KOPT-K1 (cell line): ENCODE results near the gene DHX40.
"Not testable (repeated sequence)": the region's sequence is repeated elsewhere in the genome, so short reads cannot be mapped to it uniquely, and the experiment has no call there.

Source experiments
- H3K27ac ChIP-seq: fragments of 200-600 bp; sonication (generic); 2 replicates; pipeline ENCODE4 v1.5.1; 2016; ENCODE audit warnings: antibody characterized with exemption, mild to moderate bottlenecking, low read depth, low read length; ENCODE audit not compliant: poor library complexity, severe bottlenecking
- H3K36me3 ChIP-seq: fragments of 200-600 bp; sonication (generic); 2 replicates; pipeline ENCODE4 v1.5.1; 2017; ENCODE audit warnings: antibody characterized with exemption, mild to moderate bottlenecking, low read length, moderate library complexity; ENCODE audit not compliant: insufficient read depth
- H3K9me3 ChIP-seq: fragments of 200-600 bp; sonication (generic); 2 replicates; pipeline ENCODE4 v1.5.1; 2017; ENCODE audit warnings: antibody characterized with exemption, low read length, mild to moderate bottlenecking; ENCODE audit not compliant: insufficient read depth, poor library complexity, severe bottlenecking

DHX40 gene

GRCh38 chr17:59542960-59543635 is 22.3 kb upstream of the DHX40 start:
- Histone ChIP-seq H3K27ac (no peak overlapping the region), H3K9me3 (no peaks in the 10 kb centered on the region), H3K36me3 (no peaks in the 10 kb centered on the region)

GRCh38 chr17:59545942-59546341 is 19.5 kb upstream of the DHX40 start:
- Histone ChIP-seq H3K36me3 (no peaks in the 10 kb centered on the region), H3K27ac (no peak overlapping the region), H3K9me3 (no peaks in the 10 kb centered on the region)

- H3K27ac ChIP-seq: no peak overlapping the region
- no peaks in the 10 kb centered on the region for H3K9me3 ChIP-seq
- H3K36me3 ChIP-seq: no peaks in the 10 kb centered on the region
These were observed 18.1 kb upstream of the DHX40 start for GRCh38 chr17:59547131-59547915.

GRCh38 chr17:59548985-59549384 is 16.4 kb upstream of the DHX40 start:
- H3K9me3 ChIP-seq, H3K36me3 ChIP-seq: not testable (repeated sequence)

GRCh38 chr17:59550703-59551102 is 14.7 kb upstream of the DHX40 start:
- no peaks in the 10 kb centered on the region for H3K36me3 ChIP-seq
- no peaks in the 10 kb centered on the region for H3K9me3 ChIP-seq
- H3K27ac ChIP-seq: no peak overlapping the region

More at GRCh38 chr17:59548985-59549384, 16.4 kb upstream of the DHX40 start:
- H3K27ac ChIP-seq: not testable (repeated sequence)

GRCh38 chr17:59558039-59558438 is 7.4 kb upstream of the DHX40 start:
- no peaks in the 10 kb centered on the region for H3K36me3 ChIP-seq
- H3K27ac ChIP-seq: no peak overlapping the region
- no peaks in the 10 kb centered on the region for H3K9me3 ChIP-seq

GRCh38 chr17:59558953-59559352 is 6.5 kb upstream of the DHX40 start:
- H3K9me3 ChIP-seq: no peaks in the 10 kb centered on the region
- H3K27ac ChIP-seq: no peak overlapping the region
- no peaks in the 10 kb centered on the region for H3K36me3 ChIP-seq

GRCh38 chr17:59561042-59561441 is 4.4 kb upstream of the DHX40 start:
- no peaks in the 10 kb centered on the region for H3K9me3 ChIP-seq
- H3K27ac ChIP-seq: no peak overlapping the region
- no peaks in the 10 kb centered on the region for H3K36me3 ChIP-seq

- peaks cover 7% of the 10 kb centered on the region for H3K36me3 ChIP-seq
- H3K9me3 ChIP-seq: no peaks in the 10 kb centered on the region
- peak overlapping the region; percentile 54 for H3K27ac ChIP-seq
These were observed 532 bp downstream of the DHX40 start for GRCh38 chr17:59565959-59566324.

GRCh38 chr17:59569151-59569550 is 3.7 kb downstream of the DHX40 start:
- not testable (repeated sequence) for H3K9me3 ChIP-seq, H3K27ac ChIP-seq
- peaks cover 27% of the 10 kb centered on the region for H3K36me3 ChIP-seq

GRCh38 chr17:59572301-59572924 is 7.0 kb downstream of the DHX40 start:
- no peak overlapping the region for H3K27ac ChIP-seq
- H3K9me3 ChIP-seq: no peaks in the 10 kb centered on the region
- H3K36me3 ChIP-seq: peaks cover 35% of the 10 kb centered on the region

- not testable (repeated sequence) for H3K27ac ChIP-seq, H3K9me3 ChIP-seq
These were observed 18.8 kb downstream of the DHX40 start for GRCh38 chr17:59584168-59584567.

GRCh38 chr17:59600169-59600568 is 34.8 kb downstream of the DHX40 start:
- Histone ChIP-seq H3K9me3 (no peaks in the 10 kb centered on the region), H3K27ac (no peak overlapping the region), H3K36me3 (peaks cover 53% of the 10 kb centered on the region)

More at GRCh38 chr17:59584168-59584567, 18.8 kb downstream of the DHX40 start:
- H3K36me3 ChIP-seq: not testable (repeated sequence)

- no peak overlapping the region for H3K27ac ChIP-seq
- no peaks in the 10 kb centered on the region for H3K9me3 ChIP-seq
- peaks cover 62% of the 10 kb centered on the region for H3K36me3 ChIP-seq
These were observed 35.7 kb downstream of the DHX40 start for GRCh38 chr17:59601130-59601529.

GRCh38 chr17:59607061-59607460 is 41.7 kb downstream of the DHX40 start:
- Histone ChIP-seq H3K27ac (no peak overlapping the region), H3K36me3 (peaks cover 94% of the 10 kb centered on the region)

More at GRCh38 chr17:59607061-59607460, 41.7 kb downstream of the DHX40 start:
- H3K9me3 ChIP-seq: no peaks in the 10 kb centered on the region
